H9 (cell line): ENCODE measurements around the gene MAST4. TPM values are rescaled to one million over a fixed set of nuclear protein-coding genes. Genes with fewer than 3 reads are reported as not detected.

Source experiments
- DNase-seq: peaks from one replicate; pipeline ENCODE4 v3.0.0-alpha.2; 2017
- H2AFZ ChIP-seq: one replicate; pipeline ENCODE4 v1.6.1; 2013; ENCODE audit warnings: mild to moderate bottlenecking, low read length, control low read depth, moderate library complexity
- H2AK5ac ChIP-seq: 2 replicates; pipeline ENCODE4 v1.6.1; 2013; ENCODE audit warnings: low read length, control low read depth, mixed read lengths; ENCODE audit not compliant: insufficient read length
- H2BK120ac ChIP-seq: one replicate; pipeline ENCODE4 v1.6.1; 2013; ENCODE audit warnings: low read depth, mild to moderate bottlenecking, low read length, control low read depth, inconsistent platforms; ENCODE audit not compliant: poor library complexity, severe bottlenecking
- H2BK12ac ChIP-seq: 2 replicates; pipeline ENCODE4 v1.6.1; 2013; ENCODE audit warnings: low read length, control low read depth, mixed read lengths, low read depth; ENCODE audit not compliant: insufficient read length
- H2BK15ac ChIP-seq: 2 replicates; pipeline ENCODE4 v1.6.1; 2013; ENCODE audit warnings: low read depth, low read length, control low read depth
- H2BK20ac ChIP-seq: one replicate; pipeline ENCODE4 v1.6.1; 2013; ENCODE audit warnings: low read depth, mild to moderate bottlenecking, low read length, control low read depth, inconsistent platforms; ENCODE audit not compliant: poor library complexity, severe bottlenecking
- H2BK5ac ChIP-seq: 2 replicates; pipeline ENCODE4 v1.6.1; 2013; ENCODE audit warnings: low read length, control low read depth, mixed read lengths; ENCODE audit not compliant: insufficient read length
- H3K14ac ChIP-seq: 2 replicates; pipeline ENCODE4 v1.6.1; 2013; ENCODE audit warnings: low read length, control low read depth; ENCODE audit not compliant: insufficient read depth
- H3K18ac ChIP-seq: 2 replicates; pipeline ENCODE4 v1.6.1; 2013; ENCODE audit warnings: low read depth, mild to moderate bottlenecking, mixed read lengths, low read length, control low read depth; ENCODE audit not compliant: insufficient read length
- H3K23ac ChIP-seq: 2 replicates; pipeline ENCODE4 v1.6.1; 2013; ENCODE audit warnings: low read length, control low read depth, mixed read lengths, low read depth; ENCODE audit not compliant: insufficient read length
- H3K23me2 ChIP-seq: 2 replicates; pipeline ENCODE4 v1.6.1; 2013; ENCODE audit warnings: low read depth, mild to moderate bottlenecking, mixed read lengths, low read length, control low read depth; ENCODE audit not compliant: insufficient read length, poor library complexity, severe bottlenecking
- H3K27ac ChIP-seq: 2 replicates; pipeline ENCODE4 v1.5.1; 2013; ENCODE audit warnings: low read length, control low read depth, mixed read lengths, low read depth; ENCODE audit not compliant: insufficient read length
- H3K27me3 ChIP-seq: 2 replicates; pipeline ENCODE4 v1.6.1; 2013; ENCODE audit warnings: low read length, control low read depth, inconsistent platforms; ENCODE audit not compliant: insufficient read depth
- H3K4ac ChIP-seq: 2 replicates; pipeline ENCODE4 v1.6.1; 2013; ENCODE audit warnings: low read depth, mild to moderate bottlenecking, control low read depth, inconsistent platforms, low read length, moderate library complexity
- H3K4me1 ChIP-seq: 2 replicates; pipeline ENCODE4 v1.6.1; 2013; ENCODE audit warnings: low read length, control low read depth, inconsistent platforms; ENCODE audit not compliant: insufficient read depth
- H3K4me2 ChIP-seq: 2 replicates; pipeline ENCODE4 v1.6.1; 2013; ENCODE audit warnings: low read length, control low read depth, mixed read lengths; ENCODE audit not compliant: insufficient read length, insufficient read depth
- H3K56ac ChIP-seq: 2 replicates; pipeline ENCODE4 v1.6.1; 2013; ENCODE audit warnings: low read depth, mild to moderate bottlenecking, mixed read lengths, low read length, control low read depth; ENCODE audit not compliant: insufficient read length
- H3K79me1 ChIP-seq: 2 replicates; pipeline ENCODE4 v1.6.1; 2013; ENCODE audit warnings: low read depth, mild to moderate bottlenecking, moderate library complexity, low read length, control low read depth, inconsistent platforms; ENCODE audit not compliant: insufficient read depth, poor library complexity, severe bottlenecking
- H3K79me2 ChIP-seq: 2 replicates; pipeline ENCODE4 v1.6.1; 2013; ENCODE audit warnings: low read length, control low read depth, inconsistent platforms; ENCODE audit not compliant: insufficient read depth
- H3K9ac ChIP-seq: 2 replicates; pipeline ENCODE4 v1.6.1; 2013; ENCODE audit warnings: low read length, control low read depth, mixed read lengths; ENCODE audit not compliant: insufficient read length; ENCODE audit errors: extremely low read depth
- H3K9me3 ChIP-seq: one replicate; pipeline ENCODE4 v1.6.1; 2013; ENCODE audit warnings: low read depth, low read length, inconsistent platforms; ENCODE audit not compliant: control insufficient read depth
- H3T11ph ChIP-seq: one replicate; pipeline ENCODE4 v1.6.1; 2013; ENCODE audit warnings: mild to moderate bottlenecking, low read length, control low read depth, inconsistent platforms
- H4K20me1 ChIP-seq: one replicate; pipeline ENCODE4 v1.6.1; 2013; ENCODE audit not compliant: control insufficient read depth, insufficient read length, insufficient read depth
- H4K5ac ChIP-seq: 2 replicates; pipeline ENCODE4 v1.6.1; 2013; ENCODE audit warnings: low read depth, mild to moderate bottlenecking, mixed read lengths, low read length, control low read depth; ENCODE audit not compliant: insufficient read length
- H4K8ac ChIP-seq: replicated peaks from 2 replicates; pipeline ENCODE4 v1.6.1; 2013; ENCODE audit warnings: low read length, control low read depth, mixed read lengths, low read depth; ENCODE audit not compliant: insufficient read length
- H4K91ac ChIP-seq: 2 replicates; pipeline ENCODE4 v1.6.1; 2013; ENCODE audit warnings: low read depth, mild to moderate bottlenecking, moderate library complexity, mixed read lengths, low read length, control low read depth; ENCODE audit not compliant: insufficient read length
- H3K27ac Mint-ChIP-seq, 3 experiments: 2 replicates in 2 of 3; 3 replicates in 1 of 3; pipeline ENCODE4 v1.8.0; 2020 to 2021; ENCODE audit warnings: mixed read lengths in 3 of 3, mild to moderate bottlenecking in 1 of 3, moderate library complexity in 1 of 3
- H3K27me3 Mint-ChIP-seq: 2 replicates; pipeline ENCODE4 v1.8.0; 2021; ENCODE audit warnings: low read depth, mild to moderate bottlenecking, moderate library complexity, mixed read lengths
- H3K36me3 Mint-ChIP-seq, 3 experiments: 2 replicates in 2 of 3; 3 replicates in 1 of 3; pipeline ENCODE4 v1.8.0; 2020 to 2021; ENCODE audit warnings: low read depth in 3 of 3, mixed read lengths in 3 of 3; ENCODE audit not compliant: insufficient read depth in 1 of 3
- H3K4me1 Mint-ChIP-seq, 2 experiments: 2 replicates each; pipeline ENCODE4 v1.8.0; 2020; ENCODE audit warnings: mixed read lengths in 2 of 2
- H3K4me3 Mint-ChIP-seq, 2 experiments: 2 replicates in 1 of 2; 3 replicates in 1 of 2; pipeline ENCODE4 v1.8.0; 2020 to 2021; ENCODE audit warnings: mild to moderate bottlenecking in 2 of 2, mixed read lengths in 2 of 2, moderate library complexity in 1 of 2
- H3K9me3 Mint-ChIP-seq, 2 experiments: 2 replicates in 1 of 2; 3 replicates in 1 of 2; pipeline ENCODE4 v1.8.0; 2020; ENCODE audit warnings: mild to moderate bottlenecking in 2 of 2, mixed read lengths in 2 of 2, moderate library complexity in 1 of 2
- WGBS: extraction: QIAGEN DNeasy Blood & Tissue Kit; methylation state at CpG from one replicate; pipeline ENCODE4 v1.1.7; 2013; ENCODE audit warnings: missing lambda C conversion rate, low lambda C conversion rate, mixed read lengths; ENCODE audit not compliant: insufficient read length; ENCODE audit errors: extremely low coverage; 5-methylcytosine and 5-hydroxymethylcytosine counted together
- total RNA-seq: library from RNA; stranded (reverse); gene quantifications from 2 replicates; pipeline ENCODE4 v1.2.1, GENCODE V29; 2021
- TF ChIP-seq, protein P1 (sequence below): fragments of 200-600 bp; sonication (generic); conservative IDR thresholded peaks from 3 replicates; pipeline ENCODE4 v1.8.0; 2021; ENCODE audit warnings: antibody characterized with exemption, mild to moderate bottlenecking

Gene MAST4
- total RNA-seq, 1 experiment from 2014 or later, result 3.7 TPM

DNA sequence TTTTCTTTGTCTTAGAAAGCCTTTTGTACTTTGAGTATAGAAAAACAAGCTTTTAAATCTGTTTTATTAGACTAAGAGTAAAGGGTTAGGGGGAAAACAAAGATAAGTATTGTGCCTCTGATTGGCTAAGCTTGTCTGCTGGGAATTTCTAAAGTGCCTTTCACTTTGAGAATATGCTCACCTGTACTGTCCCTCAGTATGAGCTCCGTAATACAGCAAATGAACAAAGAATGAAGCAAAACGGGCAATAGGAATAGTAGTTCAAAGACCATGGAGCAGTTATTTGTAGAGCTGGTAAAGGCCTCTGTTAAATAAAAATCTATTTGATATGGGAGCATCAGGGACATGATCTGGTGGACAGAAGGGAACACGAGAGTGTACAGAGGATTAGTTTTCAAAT lies 277.8 kb downstream of the MAST4 start:
- Histone ChIP-seq H3T11ph (no peak overlapping the region), H3K79me1 (no peaks in the 10 kb centered on the region), H3K9ac (no peak overlapping the region), H2BK15ac (no peak overlapping the region), H3K27me3 (no peaks in the 10 kb centered on the region), H3K23me2 (no peaks in the 10 kb centered on the region), H3K9me3 (no peaks in the 10 kb centered on the region), H4K5ac (no peak overlapping the region), H3K14ac (no peak overlapping the region), H3K56ac (no peak overlapping the region), H3K79me2 (no peaks in the 10 kb centered on the region), H3K4me2 (no peak overlapping the region), H3K27ac (no peak overlapping the region), H3K4ac (no peak overlapping the region), H4K20me1 (no peaks in the 10 kb centered on the region), H3K23ac (no peak overlapping the region), H2AFZ (no peak overlapping the region), H3K18ac (no peak overlapping the region), H4K8ac (no peak overlapping the region), H4K91ac (no peak overlapping the region), H2BK5ac (no peak overlapping the region), H2BK120ac (no peak overlapping the region), H2BK20ac (no peak overlapping the region), H2AK5ac (no peak overlapping the region), H2BK12ac (no peak overlapping the region), H3K4me1 (no peaks in the 10 kb centered on the region)
- TF ChIP-seq, protein P1, sequence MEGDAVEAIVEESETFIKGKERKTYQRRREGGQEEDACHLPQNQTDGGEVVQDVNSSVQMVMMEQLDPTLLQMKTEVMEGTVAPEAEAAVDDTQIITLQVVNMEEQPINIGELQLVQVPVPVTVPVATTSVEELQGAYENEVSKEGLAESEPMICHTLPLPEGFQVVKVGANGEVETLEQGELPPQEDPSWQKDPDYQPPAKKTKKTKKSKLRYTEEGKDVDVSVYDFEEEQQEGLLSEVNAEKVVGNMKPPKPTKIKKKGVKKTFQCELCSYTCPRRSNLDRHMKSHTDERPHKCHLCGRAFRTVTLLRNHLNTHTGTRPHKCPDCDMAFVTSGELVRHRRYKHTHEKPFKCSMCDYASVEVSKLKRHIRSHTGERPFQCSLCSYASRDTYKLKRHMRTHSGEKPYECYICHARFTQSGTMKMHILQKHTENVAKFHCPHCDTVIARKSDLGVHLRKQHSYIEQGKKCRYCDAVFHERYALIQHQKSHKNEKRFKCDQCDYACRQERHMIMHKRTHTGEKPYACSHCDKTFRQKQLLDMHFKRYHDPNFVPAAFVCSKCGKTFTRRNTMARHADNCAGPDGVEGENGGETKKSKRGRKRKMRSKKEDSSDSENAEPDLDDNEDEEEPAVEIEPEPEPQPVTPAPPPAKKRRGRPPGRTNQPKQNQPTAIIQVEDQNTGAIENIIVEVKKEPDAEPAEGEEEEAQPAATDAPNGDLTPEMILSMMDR, result no peak
- DNase-seq, result no peak
- Mint-ChIP-seq H3K27ac (no peak overlapping the region), H3K36me3 (no peaks in the 10 kb centered on the region), H3K4me3 (no peak overlapping the region), H3K4me1 (peaks cover 2 to 3% of the 10 kb centered on the region in 2 experiments; a peak in 2 of 4 replicates), H3K27me3 (no peaks in the 10 kb centered on the region), H3K9me3 (no peaks in the 10 kb centered on the region)
- no CpG with 5 or more reads among the region's 3 CpGs for WGBS
